WTC11 (cell line): ENCODE measurements around the gene KCNJ6. TPM values are rescaled to one million over a fixed set of nuclear protein-coding genes. Genes with fewer than 3 reads are reported as not detected.

Source experiments
- ATAC-seq: fragments of 200-7000 bp; cut with Tn5 transposase; 2 replicates; pipeline ENCODE4 v1.10.0; 2021; ENCODE audit warnings: mild to moderate bottlenecking, moderate library complexity
- CTCF ChIA-PET: fragments of 300-600 bp; sonication (Branson Sonifier 250); formaldehyde crosslinking; loops from one replicate; lab custom pipeline; 2021; ENCODE audit warnings: antibody characterized with exemption; lab: Charles Lee
- POLR2A ChIA-PET: fragments of 350-600 bp; sonication (Branson Sonifier 250); formaldehyde crosslinking; loops from one replicate; lab custom pipeline; 2021; ENCODE audit warnings: antibody characterized with exemption; lab: Charles Lee
- DNase-seq: peaks from one replicate; pipeline ENCODE4 v3.0.0; 2021; ENCODE audit warnings: low spot score
- H3K27ac Mint-ChIP-seq: 2 replicates; pipeline ENCODE4 v1.8.0; 2021; ENCODE audit warnings: mixed read lengths
- H3K27me3 Mint-ChIP-seq: 2 replicates; pipeline ENCODE4 v1.8.0; 2021; ENCODE audit warnings: low read depth, mild to moderate bottlenecking, moderate library complexity, mixed read lengths
- H3K36me3 Mint-ChIP-seq: 2 replicates; pipeline ENCODE4 v1.8.0; 2021; ENCODE audit warnings: mixed read lengths
- H3K4me1 Mint-ChIP-seq: 2 replicates; pipeline ENCODE4 v1.8.0; 2022; ENCODE audit warnings: mixed read lengths
- H3K4me3 Mint-ChIP-seq: 2 replicates; pipeline ENCODE4 v1.8.0; 2021; ENCODE audit warnings: mild to moderate bottlenecking, moderate library complexity, mixed read lengths
- H3K9me3 Mint-ChIP-seq: 2 replicates; pipeline ENCODE4 v1.8.0; 2021; ENCODE audit warnings: mixed read lengths
- ATF2 ChIP-seq: sonication (generic); formaldehyde crosslinking; IDR thresholded peaks from 2 replicates; pipeline ENCODE4 v1.8.1; 2022; ENCODE audit warnings: low read depth, missing genetic modification reagents, borderline replicate concordance
- ATF3 ChIP-seq: sonication (generic); formaldehyde crosslinking; conservative IDR thresholded peaks from 2 replicates; pipeline ENCODE4 v1.8.1; 2022; ENCODE audit warnings: mild to moderate bottlenecking, missing genetic modification reagents
- CDX4 ChIP-seq: fragments of 250-450 bp; sonication (Bioruptor Pico); IDR thresholded peaks from 2 replicates; pipeline ENCODE4 v1.9.0; 2021; ENCODE audit warnings: moderate library complexity, mild to moderate bottlenecking, inconsistent platforms, borderline replicate concordance
- E2F1 ChIP-seq: sonication (generic); formaldehyde crosslinking; IDR thresholded peaks from 2 replicates; pipeline ENCODE4 v1.8.0; 2022; ENCODE audit warnings: mild to moderate bottlenecking, missing genetic modification reagents
- ELF4 ChIP-seq: sonication (generic); formaldehyde crosslinking; IDR thresholded peaks from 2 replicates; pipeline ENCODE4 v1.8.1; 2022; ENCODE audit warnings: low read depth, mild to moderate bottlenecking, moderate library complexity, missing genetic modification reagents
- EMX1 ChIP-seq: fragments of 250-450 bp; sonication (Bioruptor Pico); IDR thresholded peaks from 2 replicates; pipeline ENCODE4 v1.8.0; 2021; ENCODE audit warnings: mild to moderate bottlenecking
- ETV6 ChIP-seq: sonication (generic); formaldehyde crosslinking; IDR thresholded peaks from 2 replicates; pipeline ENCODE4 v1.8.1; 2022; ENCODE audit warnings: mild to moderate bottlenecking, missing genetic modification reagents
- IRF2 ChIP-seq: sonication (generic); formaldehyde crosslinking; IDR thresholded peaks from 2 replicates; pipeline ENCODE4 v1.8.0; 2022; ENCODE audit warnings: low read depth, missing genetic modification reagents, borderline replicate concordance
- JUN ChIP-seq: sonication (generic); formaldehyde crosslinking; IDR thresholded peaks from 2 replicates; pipeline ENCODE4 v1.8.0; 2023; ENCODE audit warnings: mild to moderate bottlenecking, missing genetic modification reagents
- KAT7 ChIP-seq: sonication (generic); formaldehyde crosslinking; IDR thresholded peaks from 2 replicates; pipeline ENCODE4 v1.8.1; 2023; ENCODE audit warnings: missing genetic modification reagents, mild to moderate bottlenecking, borderline replicate concordance
- MYBL2 ChIP-seq: sonication (generic); formaldehyde crosslinking; IDR thresholded peaks from 2 replicates; pipeline ENCODE4 v1.8.1; 2023; ENCODE audit warnings: mild to moderate bottlenecking, moderate library complexity, missing genetic modification reagents
- NFE2L1 ChIP-seq: sonication (generic); formaldehyde crosslinking; IDR thresholded peaks from 2 replicates; pipeline ENCODE4 v1.8.1; 2023; ENCODE audit warnings: missing genetic modification reagents
- PRDM15 ChIP-seq: sonication (generic); formaldehyde crosslinking; IDR thresholded peaks from 2 replicates; pipeline ENCODE4 v1.8.0; 2022; ENCODE audit warnings: missing genetic modification reagents
- RORB ChIP-seq: fragments of 250-450 bp; sonication (Bioruptor Pico); IDR thresholded peaks from 2 replicates; pipeline ENCODE4 v1.9.0; 2021; ENCODE audit warnings: mild to moderate bottlenecking
- TP53 ChIP-seq: sonication (generic); formaldehyde crosslinking; IDR thresholded peaks from 2 replicates; pipeline ENCODE4 v1.8.1; 2023; ENCODE audit warnings: mild to moderate bottlenecking, missing genetic modification reagents
- USF1 ChIP-seq: sonication (generic); formaldehyde crosslinking; IDR thresholded peaks from 2 replicates; pipeline ENCODE4 v1.8.0; 2022; ENCODE audit warnings: mild to moderate bottlenecking, missing genetic modification reagents
- ZBTB21 ChIP-seq: sonication (generic); formaldehyde crosslinking; IDR thresholded peaks from 2 replicates; pipeline ENCODE4 v1.8.1; 2023; ENCODE audit warnings: mild to moderate bottlenecking, missing genetic modification reagents, borderline replicate concordance
- ZMAT4 ChIP-seq: fragments of 250-450 bp; sonication (Bioruptor Pico); IDR thresholded peaks from 2 replicates; pipeline ENCODE4 v1.9.0; 2021; ENCODE audit warnings: mild to moderate bottlenecking
- ZNF121 ChIP-seq: sonication (generic); formaldehyde crosslinking; IDR thresholded peaks from 2 replicates; pipeline ENCODE4 v1.8.0; 2023; ENCODE audit warnings: missing genetic modification reagents
- ZNF219 ChIP-seq: sonication (generic); formaldehyde crosslinking; IDR thresholded peaks from 2 replicates; pipeline ENCODE4 v1.8.0; 2023; ENCODE audit warnings: missing genetic modification reagents, mild to moderate bottlenecking, borderline replicate concordance
- ZNF396 ChIP-seq: fragments of 250-450 bp; sonication (Bioruptor Pico); IDR thresholded peaks from 2 replicates; pipeline ENCODE4 v1.8.0; 2021; ENCODE audit warnings: mild to moderate bottlenecking, moderate library complexity, borderline replicate concordance
- total RNA-seq: library from RNA; stranded (reverse); gene quantifications from 3 replicates; pipeline ENCODE4 v1.2.3, GENCODE V29; 2021

Gene KCNJ6
- total RNA-seq, 1 experiment from 2014 or later: 0.35 TPM

- TF ChIP-seq ATF2: no peak
- no peak for TF ChIP-seq USF1 (CRISPR knock-in tag)
- TF ChIP-seq NFE2L1 (CRISPR knock-in tag): no peak
- TF ChIP-seq ZBTB21 (CRISPR knock-in tag): no peak
- TF ChIP-seq, all 79 proteins: peak for 0
These were observed 287.9 kb downstream of the KCNJ6 start (continued) for GRCh38 chr21:37628362-37628761.

GRCh38 chr21:37627561-37627960 is 288.7 kb downstream of the KCNJ6 start:
- no peak overlapping the region for H3K27ac Mint-ChIP-seq
- H3K27me3 Mint-ChIP-seq: no peaks in the 10 kb centered on the region
- ATAC-seq: no peak
- peaks cover 13% of the 10 kb centered on the region for H3K36me3 Mint-ChIP-seq
- ChIA-PET CTCF (no interaction called here), POLR2A (interaction anchor here (1.2 kb wide), 1 partner anchor 360 kb away, joined by 3 read pairs; the partner anchor contains the start of gene VPS26C)
- H3K9me3 Mint-ChIP-seq: peaks cover 22% of the 10 kb centered on the region
- DNase-seq: no peak
- TF ChIP-seq ZMAT4: no peak
- no peak for TF ChIP-seq KAT7 (CRISPR knock-in tag)
- no peak for TF ChIP-seq IRF2 (CRISPR knock-in tag)
- TF ChIP-seq TP53 (CRISPR knock-in tag): no peak
- no peak for TF ChIP-seq ELF4 (CRISPR knock-in tag)
- no peak for TF ChIP-seq MYBL2
- no peak for TF ChIP-seq CDX4 (CRISPR knock-in tag)
- no peak for TF ChIP-seq ATF2
- TF ChIP-seq ZBTB21 (CRISPR knock-in tag): no peak
- TF ChIP-seq PRDM15: no peak
- TF ChIP-seq ZNF121 (CRISPR knock-in tag): no peak
- no peak for TF ChIP-seq ATF3
- no peak for TF ChIP-seq ZNF219 (CRISPR knock-in tag)
- TF ChIP-seq ETV6: no peak
- TF ChIP-seq EMX1 (CRISPR knock-in tag): no peak
- no peak for TF ChIP-seq E2F1 (CRISPR knock-in tag)
- no peak for TF ChIP-seq RORB (CRISPR knock-in tag)
- TF ChIP-seq JUN (CRISPR knock-in tag): no peak
- TF ChIP-seq ZNF396: no peak
- no peak for TF ChIP-seq USF1 (CRISPR knock-in tag)
- H3K4me3 Mint-ChIP-seq: no peak overlapping the region
- peaks cover 57% of the 10 kb centered on the region for H3K4me1 Mint-ChIP-seq
